OCI-LY1 (cell line): ENCODE measurements around the gene BTBD17.

Experiments used
- CTCF ChIP-seq: fragments of 200-600 bp; sonication (generic), shearing (Covaris generic); IDR thresholded peaks from 2 replicates; pipeline ENCODE4 v1.5.1; 2017; ENCODE audit warnings: mild to moderate bottlenecking, antibody characterized with exemption, low read length, moderate library complexity, mixed read lengths
- EZH2 ChIP-seq: fragments of 200-600 bp; sonication (generic), shearing (Covaris generic); IDR thresholded peaks from 2 replicates; pipeline ENCODE4 v1.8.0; 2017; ENCODE audit warnings: borderline replicate concordance, mixed run types, mild to moderate bottlenecking, antibody characterized with exemption, low read length, moderate library complexity, mixed read lengths

GRCh38 chr17:74410001-74410443 is 48.4 kb upstream of the BTBD17 start:
- TF ChIP-seq EZH2 (no peak), CTCF (no peak)
